HEK293 (cell line): ENCODE results near the gene CEP89.

Experiments
- CTCF ChIA-PET: fragments of 350-600 bp; formaldehyde crosslinking; extraction: SDS; loops from one replicate; lab custom pipeline; 2021; ENCODE audit warnings: antibody characterized with exemption; lab: Yijun Ruan, JAX
- POLR2A ChIA-PET: fragments of 300-600 bp; formaldehyde crosslinking; extraction: SDS; loops from one replicate; lab custom pipeline; 2020; ENCODE audit warnings: antibody characterized with exemption, inconsistent platforms; lab: Yijun Ruan, JAX
- H3K27ac ChIP-seq: fragments of 200-500 bp; sonication (Bioruptor generic); 2 replicates; pipeline ENCODE4 v1.5.1; 2014; ENCODE audit warnings: low read depth, low read length, control low read depth, inconsistent platforms; ENCODE audit errors: extremely low read depth
- H3K36me3 ChIP-seq, 2 experiments: fragments of 200-500 bp in 1 of 2; sonication (Bioruptor generic) in 1 of 2; 1 replicate in 1 of 2; 2 replicates in 1 of 2; pipeline ENCODE4 v1.5.1; 2014 to 2017; ENCODE audit warnings: inconsistent platforms in 2 of 2, low read length in 2 of 2; ENCODE audit not compliant: control insufficient read depth in 2 of 2, insufficient read depth in 1 of 2
- H3K4me1 ChIP-seq: fragments of 200-500 bp; sonication (Bioruptor generic); 2 replicates; pipeline ENCODE4 v1.5.1; 2014; ENCODE audit warnings: mild to moderate bottlenecking, low read length, inconsistent platforms; ENCODE audit not compliant: control insufficient read depth, insufficient read depth
- H3K4me3 ChIP-seq: 2 replicates; pipeline ENCODE4 v1.5.1; 2011; ENCODE audit warnings: low read depth, mild to moderate bottlenecking, control low read depth, low read length, moderate library complexity
- H3K9me3 ChIP-seq: fragments of 200-500 bp; sonication (Bioruptor generic); 2 replicates; pipeline ENCODE4 v1.5.1; 2014; ENCODE audit warnings: low read depth, low read length, inconsistent platforms; ENCODE audit not compliant: control insufficient read depth, insufficient read depth
- CTCF ChIP-seq: fragments of 450-650 bp; formaldehyde crosslinking; IDR thresholded peaks from 2 replicates; pipeline ENCODE4 v1.5.1; 2016; ENCODE audit warnings: missing biosample characterization, missing genetic modification characterization
- GLI2 ChIP-seq: fragments of 450-650 bp; formaldehyde crosslinking; IDR thresholded peaks from 2 replicates; pipeline ENCODE4; 2017; ENCODE audit warnings: missing biosample characterization, missing genetic modification characterization, low read depth, borderline replicate concordance
- KLF8 ChIP-seq: fragments of 450-650 bp; formaldehyde crosslinking; IDR thresholded peaks from 2 replicates; pipeline ENCODE4 v1.5.1; 2016; ENCODE audit warnings: missing biosample characterization, missing genetic modification characterization
- PATZ1 ChIP-seq: fragments of 450-650 bp; formaldehyde crosslinking; IDR thresholded peaks from 2 replicates; pipeline ENCODE4 v1.5.1; 2016; ENCODE audit warnings: missing biosample characterization, missing genetic modification characterization
- SCRT1 ChIP-seq: fragments of 450-650 bp; formaldehyde crosslinking; IDR thresholded peaks from 2 replicates; pipeline ENCODE4 v1.5.1; 2016; ENCODE audit warnings: missing biosample characterization, missing genetic modification characterization, borderline replicate concordance
- SCRT2 ChIP-seq: fragments of 450-650 bp; formaldehyde crosslinking; IDR thresholded peaks from 2 replicates; pipeline ENCODE4 v1.5.1; 2016; ENCODE audit warnings: missing biosample characterization, missing genetic modification characterization
- WT1 ChIP-seq: fragments of 450-650 bp; formaldehyde crosslinking; IDR thresholded peaks from 2 replicates; pipeline ENCODE4 v1.5.1; 2016; ENCODE audit warnings: missing biosample characterization, missing genetic modification characterization
- ZFP3 ChIP-seq: fragments of 450-650 bp; formaldehyde crosslinking; IDR thresholded peaks from 2 replicates; pipeline ENCODE4 v1.5.1; 2016; ENCODE audit warnings: low read depth, missing biosample characterization, missing genetic modification characterization
- ZNF155 ChIP-seq: fragments of 450-650 bp; formaldehyde crosslinking; IDR thresholded peaks from 2 replicates; pipeline ENCODE4 v1.5.1; 2016; ENCODE audit warnings: missing biosample characterization, missing genetic modification characterization
- ZNF157 ChIP-seq: fragments of 450-650 bp; formaldehyde crosslinking; IDR thresholded peaks from 2 replicates; pipeline ENCODE4 v1.5.1; 2016; ENCODE audit warnings: missing biosample characterization, missing genetic modification characterization
- ZNF280D ChIP-seq: fragments of 450-650 bp; formaldehyde crosslinking; IDR thresholded peaks from 2 replicates; pipeline ENCODE4 v1.5.1; 2016; ENCODE audit warnings: missing biosample characterization, missing genetic modification characterization
- ZNF350 ChIP-seq: fragments of 450-650 bp; formaldehyde crosslinking; IDR thresholded peaks from 2 replicates; pipeline ENCODE4 v1.5.0; 2017; ENCODE audit warnings: missing biosample characterization, mild to moderate bottlenecking, missing genetic modification characterization
- ZNF510 ChIP-seq: fragments of 450-650 bp; formaldehyde crosslinking; IDR thresholded peaks from 2 replicates; pipeline ENCODE4 v1.5.1; 2018; ENCODE audit warnings: mild to moderate bottlenecking, missing genetic modification characterization, missing biosample characterization; ENCODE audit not compliant: insufficient replicate concordance
- ZNF530 ChIP-seq: fragments of 450-650 bp; formaldehyde crosslinking; IDR thresholded peaks from 2 replicates; pipeline ENCODE4 v1.5.1; 2016; ENCODE audit warnings: low read depth, missing biosample characterization, missing genetic modification characterization
- ZNF747 ChIP-seq: fragments of 450-650 bp; formaldehyde crosslinking; IDR thresholded peaks from 2 replicates; pipeline ENCODE4 v1.5.1; 2016; ENCODE audit warnings: missing biosample characterization, missing genetic modification characterization
- ZNF791 ChIP-seq: fragments of 450-650 bp; formaldehyde crosslinking; IDR thresholded peaks from 2 replicates; pipeline ENCODE4 v1.5.1; 2016; ENCODE audit warnings: missing biosample characterization, missing genetic modification characterization
- TF ChIP-seq, protein P1 (sequence below): fragments of 450-650 bp; formaldehyde crosslinking; conservative IDR thresholded peaks from 2 replicates; pipeline ENCODE4 v1.5.1; 2016; ENCODE audit warnings: low read depth, missing biosample characterization, missing genetic modification characterization
- TF ChIP-seq, protein P2 (sequence below): fragments of 450-650 bp; formaldehyde crosslinking; IDR thresholded peaks from 2 replicates; pipeline ENCODE4 v1.5.1; 2016; ENCODE audit warnings: missing biosample characterization, missing genetic modification characterization
- TF ChIP-seq, protein P3 (sequence below): fragments of 450-650 bp; formaldehyde crosslinking; conservative IDR thresholded peaks from 2 replicates; pipeline ENCODE4 v1.5.1; 2016; ENCODE audit warnings: low read depth, missing biosample characterization, missing genetic modification characterization

The CEP89 gene

GRCh38 chr19:32910874-32911273 lies 60.9 kb downstream of the CEP89 start:
- H3K4me3 ChIP-seq = no peak overlapping the region
- TF ChIP-seq ZNF155 (tag by site-specific recombination) (no peak), GLI2 (tag by site-specific recombination) (no peak), SCRT2 (tag by site-specific recombination) (no peak), ZFP3 (tag by site-specific recombination) (no peak), ZNF510 (tag by site-specific recombination) (no peak), ZNF280D (tag by site-specific recombination) (no peak), SCRT1 (tag by site-specific recombination) (no peak), PATZ1 (no peak), ZNF747 (no peak), ZNF157 (tag by site-specific recombination) (no peak), ZNF530 (tag by site-specific recombination) (no peak), KLF8 (tag by site-specific recombination) (no peak), WT1 (tag by site-specific recombination) (no peak), ZNF350 (tag by site-specific recombination) (no peak), ZNF791 (tag by site-specific recombination) (no peak), CTCF (tag by site-specific recombination) (no peak)
- TF ChIP-seq, protein P1, sequence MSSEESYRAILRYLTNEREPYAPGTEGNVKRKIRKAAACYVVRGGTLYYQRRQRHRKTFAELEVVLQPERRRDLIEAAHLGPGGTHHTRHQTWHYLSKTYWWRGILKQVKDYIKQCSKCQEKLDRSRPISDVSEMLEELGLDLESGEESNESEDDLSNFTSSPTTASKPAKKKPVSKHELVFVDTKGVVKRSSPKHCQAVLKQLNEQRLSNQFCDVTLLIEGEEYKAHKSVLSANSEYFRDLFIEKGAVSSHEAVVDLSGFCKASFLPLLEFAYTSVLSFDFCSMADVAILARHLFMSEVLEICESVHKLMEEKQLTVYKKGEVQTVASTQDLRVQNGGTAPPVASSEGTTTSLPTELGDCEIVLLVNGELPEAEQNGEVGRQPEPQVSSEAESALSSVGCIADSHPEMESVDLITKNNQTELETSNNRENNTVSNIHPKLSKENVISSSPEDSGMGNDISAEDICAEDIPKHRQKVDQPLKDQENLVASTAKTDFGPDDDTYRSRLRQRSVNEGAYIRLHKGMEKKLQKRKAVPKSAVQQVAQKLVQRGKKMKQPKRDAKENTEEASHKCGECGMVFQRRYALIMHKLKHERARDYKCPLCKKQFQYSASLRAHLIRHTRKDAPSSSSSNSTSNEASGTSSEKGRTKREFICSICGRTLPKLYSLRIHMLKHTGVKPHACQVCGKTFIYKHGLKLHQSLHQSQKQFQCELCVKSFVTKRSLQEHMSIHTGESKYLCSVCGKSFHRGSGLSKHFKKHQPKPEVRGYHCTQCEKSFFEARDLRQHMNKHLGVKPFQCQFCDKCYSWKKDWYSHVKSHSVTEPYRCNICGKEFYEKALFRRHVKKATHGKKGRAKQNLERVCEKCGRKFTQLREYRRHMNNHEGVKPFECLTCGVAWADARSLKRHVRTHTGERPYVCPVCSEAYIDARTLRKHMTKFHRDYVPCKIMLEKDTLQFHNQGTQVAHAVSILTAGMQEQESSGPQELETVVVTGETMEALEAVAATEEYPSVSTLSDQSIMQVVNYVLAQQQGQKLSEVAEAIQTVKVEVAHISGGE = no peak
- TF ChIP-seq, protein P2, sequence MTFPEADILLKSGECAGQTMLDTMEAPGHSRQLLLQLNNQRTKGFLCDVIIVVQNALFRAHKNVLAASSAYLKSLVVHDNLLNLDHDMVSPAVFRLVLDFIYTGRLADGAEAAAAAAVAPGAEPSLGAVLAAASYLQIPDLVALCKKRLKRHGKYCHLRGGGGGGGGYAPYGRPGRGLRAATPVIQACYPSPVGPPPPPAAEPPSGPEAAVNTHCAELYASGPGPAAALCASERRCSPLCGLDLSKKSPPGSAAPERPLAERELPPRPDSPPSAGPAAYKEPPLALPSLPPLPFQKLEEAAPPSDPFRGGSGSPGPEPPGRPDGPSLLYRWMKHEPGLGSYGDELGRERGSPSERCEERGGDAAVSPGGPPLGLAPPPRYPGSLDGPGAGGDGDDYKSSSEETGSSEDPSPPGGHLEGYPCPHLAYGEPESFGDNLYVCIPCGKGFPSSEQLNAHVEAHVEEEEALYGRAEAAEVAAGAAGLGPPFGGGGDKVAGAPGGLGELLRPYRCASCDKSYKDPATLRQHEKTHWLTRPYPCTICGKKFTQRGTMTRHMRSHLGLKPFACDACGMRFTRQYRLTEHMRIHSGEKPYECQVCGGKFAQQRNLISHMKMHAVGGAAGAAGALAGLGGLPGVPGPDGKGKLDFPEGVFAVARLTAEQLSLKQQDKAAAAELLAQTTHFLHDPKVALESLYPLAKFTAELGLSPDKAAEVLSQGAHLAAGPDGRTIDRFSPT (tag by site-specific recombination) = no peak
- TF ChIP-seq, protein P3, sequence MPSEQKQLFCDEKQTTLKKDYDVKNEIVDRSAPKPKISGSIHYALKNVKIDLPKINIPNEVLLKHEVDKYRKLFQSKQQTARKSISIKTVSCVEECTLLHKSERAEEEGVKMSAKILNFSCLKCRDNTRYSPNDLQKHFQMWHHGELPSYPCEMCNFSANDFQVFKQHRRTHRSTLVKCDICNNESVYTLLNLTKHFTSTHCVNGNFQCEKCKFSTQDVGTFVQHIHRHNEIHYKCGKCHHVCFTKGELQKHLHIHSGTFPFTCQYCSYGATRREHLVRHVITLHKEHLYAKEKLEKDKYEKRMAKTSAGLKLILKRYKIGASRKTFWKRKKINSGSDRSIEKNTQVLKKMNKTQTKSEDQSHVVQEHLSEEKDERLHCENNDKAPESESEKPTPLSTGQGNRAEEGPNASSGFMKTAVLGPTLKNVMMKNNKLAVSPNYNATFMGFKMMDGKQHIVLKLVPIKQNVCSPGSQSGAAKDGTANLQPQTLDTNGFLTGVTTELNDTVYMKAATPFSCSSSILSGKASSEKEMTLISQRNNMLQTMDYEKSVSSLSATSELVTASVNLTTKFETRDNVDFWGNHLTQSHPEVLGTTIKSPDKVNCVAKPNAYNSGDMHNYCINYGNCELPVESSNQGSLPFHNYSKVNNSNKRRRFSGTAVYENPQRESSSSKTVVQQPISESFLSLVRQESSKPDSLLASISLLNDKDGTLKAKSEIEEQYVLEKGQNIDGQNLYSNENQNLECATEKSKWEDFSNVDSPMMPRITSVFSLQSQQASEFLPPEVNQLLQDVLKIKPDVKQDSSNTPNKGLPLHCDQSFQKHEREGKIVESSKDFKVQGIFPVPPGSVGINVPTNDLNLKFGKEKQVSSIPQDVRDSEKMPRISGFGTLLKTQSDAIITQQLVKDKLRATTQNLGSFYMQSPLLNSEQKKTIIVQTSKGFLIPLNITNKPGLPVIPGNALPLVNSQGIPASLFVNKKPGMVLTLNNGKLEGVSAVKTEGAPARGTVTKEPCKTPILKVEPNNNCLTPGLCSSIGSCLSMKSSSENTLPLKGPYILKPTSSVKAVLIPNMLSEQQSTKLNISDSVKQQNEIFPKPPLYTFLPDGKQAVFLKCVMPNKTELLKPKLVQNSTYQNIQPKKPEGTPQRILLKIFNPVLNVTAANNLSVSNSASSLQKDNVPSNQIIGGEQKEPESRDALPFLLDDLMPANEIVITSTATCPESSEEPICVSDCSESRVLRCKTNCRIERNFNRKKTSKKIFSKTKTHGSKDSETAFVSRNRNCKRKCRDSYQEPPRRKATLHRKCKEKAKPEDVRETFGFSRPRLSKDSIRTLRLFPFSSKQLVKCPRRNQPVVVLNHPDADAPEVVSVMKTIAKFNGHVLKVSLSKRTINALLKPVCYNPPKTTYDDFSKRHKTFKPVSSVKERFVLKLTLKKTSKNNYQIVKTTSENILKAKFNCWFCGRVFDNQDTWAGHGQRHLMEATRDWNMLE (tag by site-specific recombination) = no peak
- TF ChIP-seq, all 188 proteins: peak for 0
- ChIA-PET POLR2A (no interaction called here), CTCF (interaction anchor here (0.6 to 1.1 kb wide), 3 partner anchors 14 to 310 kb away, joined by 3 to 5 read pairs (median 3); no protein-coding TSS in a partner anchor)
- H3K9me3 ChIP-seq = peaks cover 3% of the 10 kb centered on the region
- no peaks in the 10 kb centered on the region for H3K4me1 ChIP-seq
- H3K36me3 ChIP-seq = peaks cover 21 to 66% of the 10 kb centered on the region in 2 experiments
- no peak overlapping the region for H3K27ac ChIP-seq
